ENCODE results near the gene ERLIN1. TPM values are rescaled to one million over a fixed set of nuclear protein-coding genes. Genes with fewer than 3 reads are reported as not detected.

The ERLIN1 gene
- total RNA-seq, 1 donor from 2014 or later: 7.6 TPM

DNA sequence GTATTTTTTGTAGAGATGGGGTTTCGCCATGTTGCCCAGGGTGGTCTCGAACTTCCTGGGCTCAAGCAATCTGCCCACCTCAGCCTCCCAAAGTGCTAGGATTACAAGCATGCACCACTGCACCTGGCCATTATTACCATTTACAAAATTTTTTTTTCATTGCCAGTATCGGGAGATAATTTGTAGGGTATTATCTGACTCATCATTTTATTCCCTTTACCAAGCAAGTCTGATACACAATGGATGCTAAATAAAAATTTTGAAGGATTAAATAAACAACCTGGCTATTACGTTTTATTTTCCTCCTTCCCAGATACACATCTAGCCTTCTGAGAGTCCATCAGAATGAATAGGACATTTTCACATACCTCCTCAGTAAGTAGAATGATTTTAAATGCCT is 66.1 kb downstream of the ERLIN1 start:
- TF ChIP-seq, protein P1, sequence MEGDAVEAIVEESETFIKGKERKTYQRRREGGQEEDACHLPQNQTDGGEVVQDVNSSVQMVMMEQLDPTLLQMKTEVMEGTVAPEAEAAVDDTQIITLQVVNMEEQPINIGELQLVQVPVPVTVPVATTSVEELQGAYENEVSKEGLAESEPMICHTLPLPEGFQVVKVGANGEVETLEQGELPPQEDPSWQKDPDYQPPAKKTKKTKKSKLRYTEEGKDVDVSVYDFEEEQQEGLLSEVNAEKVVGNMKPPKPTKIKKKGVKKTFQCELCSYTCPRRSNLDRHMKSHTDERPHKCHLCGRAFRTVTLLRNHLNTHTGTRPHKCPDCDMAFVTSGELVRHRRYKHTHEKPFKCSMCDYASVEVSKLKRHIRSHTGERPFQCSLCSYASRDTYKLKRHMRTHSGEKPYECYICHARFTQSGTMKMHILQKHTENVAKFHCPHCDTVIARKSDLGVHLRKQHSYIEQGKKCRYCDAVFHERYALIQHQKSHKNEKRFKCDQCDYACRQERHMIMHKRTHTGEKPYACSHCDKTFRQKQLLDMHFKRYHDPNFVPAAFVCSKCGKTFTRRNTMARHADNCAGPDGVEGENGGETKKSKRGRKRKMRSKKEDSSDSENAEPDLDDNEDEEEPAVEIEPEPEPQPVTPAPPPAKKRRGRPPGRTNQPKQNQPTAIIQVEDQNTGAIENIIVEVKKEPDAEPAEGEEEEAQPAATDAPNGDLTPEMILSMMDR (IDR thresholded peaks at IDR 0.05): no peak
- H3K36me3 Mint-ChIP-seq (ENCODE audit: low read depth): no peaks in the 10 kb centered on the region
- no peaks in the 10 kb centered on the region for H3K9me3 Mint-ChIP-seq
- ATAC-seq (ENCODE audit: low read depth) (no peak), DNase-seq (no peak)
- intact Hi-C loops (cut with micrococcal nuclease): no loop called here
- peaks cover 17% of the 10 kb centered on the region for H3K27me3 Mint-ChIP-seq
- no peaks in the 10 kb centered on the region for H3K4me1 Mint-ChIP-seq
- CTCF ChIA-PET: no interaction called here
- POLR2A ChIA-PET: no interaction called here
- H3K4me3 Mint-ChIP-seq: no peak overlapping the region
- H3K27ac Mint-ChIP-seq: no peak overlapping the region

DNA sequence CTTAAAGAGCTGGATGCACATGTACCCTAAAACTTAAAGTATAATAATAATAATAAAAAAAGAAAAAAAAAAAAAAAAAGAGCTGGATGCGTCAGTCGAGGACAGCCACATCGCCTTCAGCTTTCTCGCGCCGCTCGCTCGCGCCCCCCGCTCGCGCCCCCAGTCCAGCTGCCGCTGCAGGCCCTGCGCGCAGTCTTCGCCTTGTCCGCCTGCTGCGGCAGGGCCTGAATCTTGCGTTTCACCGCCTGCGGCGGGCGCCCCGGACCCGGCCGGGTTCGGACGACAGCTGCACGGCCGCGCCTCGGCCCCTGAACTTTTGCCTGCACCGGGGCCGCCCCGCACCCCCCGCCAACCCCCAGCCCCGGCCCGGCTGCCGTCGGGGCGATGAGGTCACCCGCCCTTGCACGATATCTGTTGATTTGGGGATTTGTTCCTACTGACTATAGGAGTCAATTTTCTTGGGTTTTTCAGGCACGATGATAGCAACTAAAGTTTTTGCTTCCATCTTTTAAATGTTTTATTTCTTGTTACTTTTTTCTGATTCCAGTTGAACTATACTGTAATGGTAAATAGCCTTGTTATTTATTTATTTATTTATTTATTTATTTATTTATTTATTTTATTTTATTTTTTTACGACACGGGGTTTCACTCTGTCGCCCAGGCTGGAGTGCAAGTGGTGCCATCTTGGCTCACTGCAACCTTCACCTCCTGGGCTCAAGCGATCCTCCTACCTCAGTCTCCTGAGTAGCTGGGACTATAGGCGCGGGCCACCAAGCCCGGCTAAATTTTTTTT is 70.7 kb downstream of the ERLIN1 start:
- ATAC-seq (ENCODE audit: low read depth) (no peak), DNase-seq (no peak)
- ChIA-PET CTCF (no interaction called here), POLR2A (interaction anchor here (0.7 kb wide), 1 partner anchor 81 kb away, joined by 5 read pairs; no protein-coding TSS in a partner anchor)
- TF ChIP-seq, protein P1 (IDR thresholded peaks at IDR 0.05): no peak
- Mint-ChIP-seq H3K27ac (no peak overlapping the region), H3K4me1 (no peaks in the 10 kb centered on the region), H3K4me3 (no peak overlapping the region), H3K9me3 (no peaks in the 10 kb centered on the region), H3K27me3 (peaks cover 21% of the 10 kb centered on the region), H3K36me3 (ENCODE audit: low read depth) (no peaks in the 10 kb centered on the region)
- intact Hi-C loops (cut with micrococcal nuclease): no loop called here

DNA sequence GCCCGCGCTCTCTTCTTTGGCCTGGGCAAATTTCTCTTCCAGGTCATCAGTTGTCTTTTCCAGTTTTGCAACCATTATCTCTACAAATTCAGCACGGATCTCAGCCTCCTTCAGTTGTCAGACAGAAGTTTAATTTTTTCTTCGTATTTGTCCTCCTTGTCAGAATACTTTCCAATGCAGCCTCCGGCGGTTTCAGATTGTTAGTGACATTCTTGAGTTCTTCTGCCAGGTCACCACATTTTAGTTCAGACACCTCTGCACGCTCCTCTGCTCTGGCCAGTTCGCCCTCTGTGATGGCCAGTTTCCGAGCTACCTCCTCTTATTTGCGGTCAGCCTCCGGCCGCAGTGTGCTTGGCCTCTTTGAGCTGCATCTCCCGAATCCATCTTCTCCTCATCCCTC is 71.4 kb downstream of the ERLIN1 start:
- TF ChIP-seq, protein P1 (IDR thresholded peaks at IDR 0.05): no peak
- no peak for ATAC-seq (ENCODE audit: low read depth)
- Mint-ChIP-seq H3K27me3 (peaks cover 21% of the 10 kb centered on the region), H3K36me3 (ENCODE audit: low read depth) (no peaks in the 10 kb centered on the region), H3K4me3 (no peak overlapping the region), H3K9me3 (no peaks in the 10 kb centered on the region), H3K27ac (no peak overlapping the region), H3K4me1 (no peaks in the 10 kb centered on the region)
- no peak for DNase-seq
- ChIA-PET CTCF (no interaction called here), POLR2A (no interaction called here)
- intact Hi-C loops (cut with micrococcal nuclease): no loop called here

DNA sequence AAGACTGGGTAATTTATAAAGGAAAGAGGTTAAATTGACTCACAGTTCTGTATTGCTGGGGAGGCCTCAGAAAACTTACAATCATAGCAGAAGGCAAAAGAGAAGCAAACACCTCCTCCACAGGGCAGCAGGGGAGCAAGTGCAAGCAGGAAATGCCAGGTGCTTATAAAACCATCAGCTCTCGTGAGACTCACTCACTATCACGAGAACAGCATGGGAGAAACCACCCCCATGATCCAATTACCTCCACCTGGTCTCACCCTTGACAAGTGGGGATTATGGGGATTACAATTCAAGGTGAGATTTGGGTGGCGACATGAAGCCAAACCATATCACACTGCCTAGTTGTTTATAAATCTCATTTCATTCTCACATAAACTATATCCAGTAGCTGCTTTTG is 76.2 kb downstream of the ERLIN1 start:
- no peaks in the 10 kb centered on the region for H3K4me1 Mint-ChIP-seq
- no peaks in the 10 kb centered on the region for H3K36me3 Mint-ChIP-seq (ENCODE audit: low read depth)
- TF ChIP-seq, protein P1 (IDR thresholded peaks at IDR 0.05): no peak
- H3K27me3 Mint-ChIP-seq: peaks cover 12% of the 10 kb centered on the region
- ChIA-PET POLR2A (no interaction called here), CTCF (no interaction called here)
- DNase-seq (no peak), ATAC-seq (ENCODE audit: low read depth) (no peak)
- intact Hi-C loops (cut with micrococcal nuclease): no loop called here
- peaks cover under 1% of the 10 kb centered on the region for H3K9me3 Mint-ChIP-seq
- no peak overlapping the region for H3K27ac Mint-ChIP-seq
- H3K4me3 Mint-ChIP-seq: no peak overlapping the region

DNA sequence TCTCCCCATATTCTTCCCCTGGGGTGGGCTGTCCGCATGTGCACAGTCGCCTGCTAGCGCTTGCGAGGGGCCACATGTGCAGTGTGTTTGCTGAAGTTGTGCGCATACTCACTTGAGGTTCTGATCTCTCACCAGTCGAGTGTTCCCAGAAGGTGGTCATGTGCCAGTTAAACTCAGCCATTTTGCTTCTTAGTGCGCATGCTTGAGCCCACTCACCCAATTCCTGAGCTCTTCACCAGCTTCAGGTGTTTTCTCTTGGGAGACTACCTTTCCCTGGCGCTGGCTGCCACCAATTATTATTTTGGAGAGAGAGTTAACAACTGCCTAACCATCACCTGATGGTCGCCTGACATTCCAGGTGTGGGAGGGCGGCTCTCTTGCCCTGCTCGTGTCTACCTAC is 79.0 kb downstream of the ERLIN1 start:
- ChIA-PET POLR2A (no interaction called here), CTCF (no interaction called here)
- Mint-ChIP-seq H3K4me3 (no peak overlapping the region), H3K4me1 (no peaks in the 10 kb centered on the region), H3K27me3 (peaks cover 17% of the 10 kb centered on the region), H3K9me3 (peaks cover 6% of the 10 kb centered on the region), H3K36me3 (ENCODE audit: low read depth) (no peaks in the 10 kb centered on the region), H3K27ac (no peak overlapping the region)
- no peak for ATAC-seq (ENCODE audit: low read depth)
- TF ChIP-seq, protein P1 (IDR thresholded peaks at IDR 0.05): no peak
- no peak for DNase-seq
- intact Hi-C loops (cut with micrococcal nuclease): no loop called here

Data from activated B cell treated with CpG ODN at 0.5 μM for 24 hours (primary cell).